Sigmoid colon (tissue), 7 donors: ENCODE data around the gene KMT2B. TPM values are rescaled to one million over a fixed set of nuclear protein-coding genes. Genes with fewer than 3 reads are reported as not detected.

Experiments
- DNase-seq: peaks from one replicate; pipeline ENCODE4 v3.0.0-alpha.2; 2019
- H3K27ac ChIP-seq, 4 donors: fragments of 200-600 bp; sonication (generic); one replicate each; pipeline ENCODE4 v1.5.1; 2016 to 2019; ENCODE audit warnings: mild to moderate bottlenecking in 1 of 4
- H3K27me3 ChIP-seq, 3 donors: fragments of 200-600 bp; sonication (generic); one replicate each; pipeline ENCODE4 v1.5.1; 2019; ENCODE audit warnings: mild to moderate bottlenecking in 1 of 3
- H3K36me3 ChIP-seq, 4 donors: fragments of 200-600 bp; sonication (generic); one replicate each; pipeline ENCODE4 v1.5.1; 2016 to 2019
- H3K4me1 ChIP-seq, 4 donors: fragments of 200-600 bp; sonication (generic); one replicate each; pipeline ENCODE4 v1.5.1; 2017 to 2019
- H3K4me3 ChIP-seq, 4 donors: fragments of 200-600 bp; sonication (generic); one replicate each; pipeline ENCODE4 v1.5.1; 2017 to 2019; ENCODE audit warnings: mild to moderate bottlenecking in 2 of 4, moderate library complexity in 1 of 4
- H3K9me3 ChIP-seq, 4 donors: fragments of 200-600 bp in 3 of 4; sonication (generic) in 3 of 4; one replicate each; pipeline versions ENCODE4 v1.5.1 to v1.6.1; 2013 to 2019
- CTCF ChIP-seq, 4 experiments: fragments of 450-650 bp in 3 of 4; fragments of 200-600 bp in 1 of 4; IDR thresholded peaks; one replicate each; pipeline ENCODE4 v1.5.1; 2016 to 2019; ENCODE audit warnings: antibody characterized with exemption in 4 of 4, mild to moderate bottlenecking in 3 of 4, moderate library complexity in 2 of 4
- EP300 ChIP-seq, 4 donors: sonication (generic); formaldehyde crosslinking; IDR thresholded peaks; one replicate each; pipeline ENCODE4 v1.6.1; 2017; ENCODE audit warnings: antibody characterized with exemption in 4 of 4
- POLR2A ChIP-seq, 2 donors: fragments of 450-650 bp; IDR thresholded peaks; one replicate each; pipeline ENCODE4 v1.6.1; 2016; ENCODE audit warnings: antibody characterized with exemption in 2 of 2, mild to moderate bottlenecking in 2 of 2, moderate library complexity in 2 of 2
- POLR2AphosphoS5 ChIP-seq, 4 donors: sonication (generic); formaldehyde crosslinking; IDR thresholded peaks; one replicate each; pipeline ENCODE4 v1.6.1; 2017; ENCODE audit warnings: antibody characterized with exemption in 4 of 4
- WGBS, 2 donors: extraction: QIAGEN DNeasy Blood & Tissue Kit; methylation state at CpG; one replicate each; pipeline ENCODE4 v1.1.7; 2013; 5-methylcytosine and 5-hydroxymethylcytosine counted together
- intact Hi-C: fragments of 100-400 bp; cut with DNase I; formaldehyde crosslinking; loops from one replicate; pipeline ENCODE4 v1.15.1; 2023
- polyA plus RNA-seq, 3 donors: library from polyadenylated mRNA; stranded (reverse); fragments of 200-250 nt; gene quantifications; one replicate each; pipeline ENCODE4 v1.2.3, GENCODE V29; 2013
- total RNA-seq, 4 donors: library from RNA; depleted of rRNA; stranded (reverse); fragments of >200 nt; gene quantifications; one replicate each; pipeline ENCODE4 v1.1.0, GENCODE V29; 2016
- donor health status: healthy with polysubstance abuse.
- donor health status: Bipolar disorder and iron deficiency.
- donor health status: healthy.

KMT2B gene
- total and polyA plus RNA-seq, 7 donors, result 6.4 to 32.2 (median 12.3) TPM

- Histone ChIP-seq H3K27ac (no peak overlapping the region), H3K27me3 (no peaks in the 10 kb centered on the region), H3K4me1 (no peaks in the 10 kb centered on the region), H3K36me3 (peaks cover 44 to 97% (median 71%) of the 10 kb centered on the region in 4 donors), H3K4me3 (no peak overlapping the region), H3K9me3 (no peaks in the 10 kb centered on the region)
- DNase-seq, result no peak
- WGBS, 2 donors, result 92% methylated on average over 25 of the region's 25 CpGs
- TF ChIP-seq EP300 (IDR thresholded peaks at IDR 0.05) (no peak), POLR2A (IDR thresholded peaks at IDR 0.05) (no peak), POLR2AphosphoS5 (IDR thresholded peaks at IDR 0.05) (no peak), CTCF (IDR thresholded peaks at IDR 0.05) (no peak)
- intact Hi-C loops, result no loop called here
These were observed 14.9 kb downstream of the KMT2B start for GRCh38 chr19:35732540-35733179.

- Histone ChIP-seq H3K4me1 (no peaks in the 10 kb centered on the region), H3K27me3 (no peaks in the 10 kb centered on the region), H3K27ac (no peak overlapping the region), H3K9me3 (no peaks in the 10 kb centered on the region), H3K36me3 (peaks cover 46 to 97% (median 69%) of the 10 kb centered on the region in 4 donors), H3K4me3 (no peak overlapping the region)
- whole genome bisulfite sequencing, 2 donors, result 90 to 93% methylated on average over 35 of the region's 35 CpGs
- intact Hi-C loops, result no loop called here
- DNase-seq, result no peak
- no peak for TF ChIP-seq POLR2AphosphoS5 (IDR thresholded peaks at IDR 0.05)
- no peak for TF ChIP-seq POLR2A (IDR thresholded peaks at IDR 0.05)
- no peak for TF ChIP-seq CTCF (IDR thresholded peaks at IDR 0.05)
- no peak for TF ChIP-seq EP300 (IDR thresholded peaks at IDR 0.05)
These were observed 15.7 kb downstream of the KMT2B start for GRCh38 chr19:35733180-35734125.

- intact Hi-C loops, result no loop called here
- Histone ChIP-seq H3K27me3 (no peaks in the 10 kb centered on the region), H3K4me1 (peaks cover 0 to 2% (median 0%) of the 10 kb centered on the region in 4 donors), H3K27ac (no peak overlapping the region), H3K36me3 (peaks cover 49 to 95% (median 65%) of the 10 kb centered on the region in 4 donors), H3K9me3 (no peaks in the 10 kb centered on the region), H3K4me3 (no peak overlapping the region)
- 93 to 96% methylated on average over 8 of the region's 8 CpGs for WGBS, 2 donors
- no peak for DNase-seq
- TF ChIP-seq CTCF (IDR thresholded peaks at IDR 0.05) (no peak), POLR2A (IDR thresholded peaks at IDR 0.05) (no peak), POLR2AphosphoS5 (IDR thresholded peaks at IDR 0.05) (no peak), EP300 (IDR thresholded peaks at IDR 0.05) (no peak)
These were observed 16.5 kb downstream of the KMT2B start for GRCh38 chr19:35734273-35734672.

- peaks cover 0 to 8% (median 5%) of the 10 kb centered on the region in 4 donors for H3K4me1 ChIP-seq
- peaks cover 43 to 89% (median 58%) of the 10 kb centered on the region in 4 donors for H3K36me3 ChIP-seq
- no peak for TF ChIP-seq CTCF (IDR thresholded peaks at IDR 0.05)
- H3K27me3 ChIP-seq, result no peaks in the 10 kb centered on the region
- DNase-seq, result no peak
- WGBS, 2 donors, result 88 to 90% methylated on average over 5 of the region's 5 CpGs
- intact Hi-C loops, result no loop called here
- H3K4me3 ChIP-seq, result no peak overlapping the region
- no peaks in the 10 kb centered on the region for H3K9me3 ChIP-seq
- no peak overlapping the region for H3K27ac ChIP-seq
These were observed 17.1 kb downstream of the KMT2B start for GRCh38 chr19:35734889-35735288.
